Esophagus muscularis mucosa (tissue), 4 donors: ENCODE results near the gene THSD1. TPM values are rescaled to one million over a fixed set of nuclear protein-coding genes. Genes with fewer than 3 reads are reported as not detected.
"Not testable (repeated sequence)": the region's sequence is repeated elsewhere in the genome, so short reads cannot be mapped to it uniquely, and the experiment has no call there.

Source experiments
- DNase-seq: peaks from one replicate; pipeline ENCODE4 v3.0.0-alpha.2; 2017; ENCODE audit errors: extremely low spot score
- H3K27ac ChIP-seq, 4 donors: fragments of 200-600 bp; sonication (generic); replicated peaks in 1 of 4; 1 replicate in 3 of 4; 2 replicates in 1 of 4; pipeline ENCODE4 v1.5.1; 2016 to 2019; ENCODE audit warnings: mild to moderate bottlenecking in 1 of 4
- H3K27me3 ChIP-seq, 4 donors: fragments of 200-600 bp; sonication (generic); one replicate each; pipeline versions ENCODE4 v1.5.1 to v1.6.0; 2016 to 2019
- H3K36me3 ChIP-seq, 4 donors: fragments of 200-600 bp; sonication (generic); one replicate each; pipeline ENCODE4 v1.5.1; 2016 to 2019
- H3K4me1 ChIP-seq, 4 donors: fragments of 200-600 bp; sonication (generic); one replicate each; pipeline ENCODE4 v1.5.1; 2016 to 2019
- H3K4me3 ChIP-seq, 4 donors: fragments of 200-600 bp; sonication (generic); 1 replicate in 2 of 4; 2 replicates in 2 of 4; pipeline ENCODE4 v1.5.1; 2016 to 2019; ENCODE audit warnings: mild to moderate bottlenecking in 4 of 4, moderate library complexity in 1 of 4
- H3K9me3 ChIP-seq, 4 donors: fragments of 200-600 bp; sonication (generic); 1 replicate in 3 of 4; 2 replicates in 1 of 4; pipeline ENCODE4 v1.5.1; 2016 to 2019
- EP300 ChIP-seq: sonication (generic); formaldehyde crosslinking; IDR thresholded peaks from one replicate; pipeline ENCODE4 v1.6.1; 2017; ENCODE audit warnings: antibody characterized with exemption
- POLR2A ChIP-seq: fragments of 450-650 bp; IDR thresholded peaks from one replicate; pipeline ENCODE4 v1.6.1; 2017; ENCODE audit warnings: antibody characterized with exemption, moderate library complexity, mild to moderate bottlenecking, low read depth
- POLR2AphosphoS5 ChIP-seq, 2 donors: sonication (generic); formaldehyde crosslinking; IDR thresholded peaks; one replicate each; pipeline ENCODE4 v1.6.1; 2017; ENCODE audit warnings: antibody characterized with exemption in 2 of 2
- WGBS: methylation state at CpG from one replicate; pipeline ENCODE4 v1.1.5; 2018; 5-methylcytosine and 5-hydroxymethylcytosine counted together
- intact Hi-C: fragments of 100-400 bp; cut with DNase I; formaldehyde crosslinking; loops from one replicate; pipeline ENCODE4 v1.15.1; 2023
- total RNA-seq, 4 donors: library from RNA; depleted of rRNA; stranded (reverse); fragments of >200 nt; gene quantifications; one replicate each; pipeline versions ENCODE4 v1.1.0 to v1.2.1, GENCODE V29; 2016
- TF ChIP-seq, protein P1 (sequence below), 3 experiments: fragments of 200-600 bp in 2 of 3; fragments of 450-650 bp in 1 of 3; sonication (generic) in 2 of 3; IDR thresholded peaks; one replicate each; pipeline ENCODE4 v1.5.1; 2017 to 2019; ENCODE audit warnings: antibody characterized with exemption in 3 of 3, mild to moderate bottlenecking in 2 of 3, moderate library complexity in 1 of 3

The THSD1 gene
- total RNA-seq, 4 donors from 2014 or later = 5.4 to 7.5 (median 6.8) TPM

DNA sequence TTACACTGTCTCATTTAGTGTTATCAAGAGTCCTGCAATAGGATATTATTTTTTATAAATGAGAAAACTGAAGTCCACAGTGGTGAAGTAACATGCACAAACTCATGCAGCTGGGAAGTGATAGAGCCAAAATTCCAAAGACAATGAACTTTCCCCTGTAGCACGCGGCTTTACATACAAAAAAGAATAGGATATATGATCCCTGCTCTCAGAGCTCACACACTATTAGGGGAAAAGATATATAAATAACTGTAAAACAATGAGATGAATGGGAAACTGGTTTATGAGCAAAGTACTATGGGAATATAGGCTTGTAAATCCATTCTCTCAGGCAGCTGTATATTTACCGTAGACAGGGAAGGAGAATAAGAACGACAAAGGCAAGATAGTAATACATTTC lies 39.7 kb downstream of the THSD1 start:
- H3K4me1 ChIP-seq = no peaks in the 10 kb centered on the region
- no peaks in the 10 kb centered on the region for H3K36me3 ChIP-seq
- 68% methylated on average over 4 of the region's 4 CpGs for WGBS
- no peak for DNase-seq
- no peak for TF ChIP-seq POLR2AphosphoS5 (IDR thresholded peaks at IDR 0.05)
- no peak for TF ChIP-seq EP300
- intact Hi-C loops = no loop called here
- H3K9me3 ChIP-seq = no peaks in the 10 kb centered on the region
- no peak overlapping the region for H3K27ac ChIP-seq
- H3K4me3 ChIP-seq = no peak overlapping the region
- H3K27me3 ChIP-seq = no peaks in the 10 kb centered on the region

DNA sequence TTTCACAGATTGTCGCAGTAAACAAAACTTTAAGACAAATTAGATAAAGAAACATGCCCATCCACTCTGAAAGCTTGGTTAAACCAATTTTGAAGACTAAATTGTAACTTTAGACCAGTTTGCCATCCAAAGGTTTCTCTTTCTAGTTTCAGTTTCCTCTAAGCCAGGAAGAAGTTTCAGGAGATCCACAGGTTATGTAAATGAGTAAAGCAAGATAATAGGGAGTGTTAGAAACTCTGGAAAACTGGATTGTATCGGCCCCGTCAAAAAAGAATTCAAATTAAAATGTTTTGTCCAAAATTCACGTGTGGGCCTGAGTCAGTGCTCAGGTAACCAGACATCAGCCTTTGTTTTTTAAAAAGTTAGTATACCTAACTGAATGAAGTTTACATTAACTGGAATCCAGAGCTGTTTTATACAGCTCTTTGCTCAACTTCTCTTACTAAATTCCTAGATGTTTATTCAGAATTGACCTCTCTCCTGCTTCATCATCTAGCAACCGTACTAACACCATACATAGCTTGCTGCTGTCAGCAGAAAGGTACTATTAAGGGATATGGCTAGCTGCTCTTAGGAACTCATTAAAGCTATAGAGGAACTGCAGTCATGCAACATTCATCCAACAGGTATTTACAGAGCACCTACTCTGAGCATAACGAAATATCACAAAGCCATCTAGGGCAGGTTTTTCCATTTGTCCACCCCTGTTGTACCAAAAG lies 43.6 kb downstream of the THSD1 start:
- H3K36me3 ChIP-seq, H3K27ac ChIP-seq, H3K4me1 ChIP-seq, H3K9me3 ChIP-seq, H3K27me3 ChIP-seq, intact Hi-C loops, H3K4me3 ChIP-seq, DNase-seq: not testable (repeated sequence)
- 84% methylated on average over 5 of the region's 6 CpGs for WGBS

DNA sequence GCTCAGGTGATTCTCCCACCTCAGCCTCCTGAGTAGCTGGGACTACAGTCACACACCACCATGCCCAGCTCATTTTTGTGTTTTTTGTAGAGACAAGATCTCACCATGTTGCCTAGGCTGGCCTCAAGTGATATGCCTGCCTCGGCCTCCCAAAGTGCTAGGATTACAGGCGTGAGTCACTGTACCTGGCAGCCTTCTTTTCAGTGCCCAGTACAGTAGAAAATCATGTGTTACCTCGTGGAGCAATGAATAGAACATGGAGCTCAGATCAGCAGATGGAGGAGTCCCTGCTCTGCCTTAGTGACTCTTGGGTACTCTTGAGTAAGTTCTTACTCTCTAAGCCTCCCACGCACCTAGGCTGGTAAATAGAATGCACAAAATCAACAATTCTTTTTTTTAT lies 44.7 kb downstream of the THSD1 start:
- H3K36me3 ChIP-seq = no peaks in the 10 kb centered on the region
- no peaks in the 10 kb centered on the region for H3K4me1 ChIP-seq
- no peaks in the 10 kb centered on the region for H3K9me3 ChIP-seq
- H3K27ac ChIP-seq = no peak overlapping the region
- peaks cover 0 to 13% (median 0%) of the 10 kb centered on the region in 4 donors for H3K27me3 ChIP-seq
- TF ChIP-seq POLR2A (no peak), POLR2AphosphoS5 (IDR thresholded peaks at IDR 0.05) (no peak), EP300 (no peak)
- TF ChIP-seq, protein P1, sequence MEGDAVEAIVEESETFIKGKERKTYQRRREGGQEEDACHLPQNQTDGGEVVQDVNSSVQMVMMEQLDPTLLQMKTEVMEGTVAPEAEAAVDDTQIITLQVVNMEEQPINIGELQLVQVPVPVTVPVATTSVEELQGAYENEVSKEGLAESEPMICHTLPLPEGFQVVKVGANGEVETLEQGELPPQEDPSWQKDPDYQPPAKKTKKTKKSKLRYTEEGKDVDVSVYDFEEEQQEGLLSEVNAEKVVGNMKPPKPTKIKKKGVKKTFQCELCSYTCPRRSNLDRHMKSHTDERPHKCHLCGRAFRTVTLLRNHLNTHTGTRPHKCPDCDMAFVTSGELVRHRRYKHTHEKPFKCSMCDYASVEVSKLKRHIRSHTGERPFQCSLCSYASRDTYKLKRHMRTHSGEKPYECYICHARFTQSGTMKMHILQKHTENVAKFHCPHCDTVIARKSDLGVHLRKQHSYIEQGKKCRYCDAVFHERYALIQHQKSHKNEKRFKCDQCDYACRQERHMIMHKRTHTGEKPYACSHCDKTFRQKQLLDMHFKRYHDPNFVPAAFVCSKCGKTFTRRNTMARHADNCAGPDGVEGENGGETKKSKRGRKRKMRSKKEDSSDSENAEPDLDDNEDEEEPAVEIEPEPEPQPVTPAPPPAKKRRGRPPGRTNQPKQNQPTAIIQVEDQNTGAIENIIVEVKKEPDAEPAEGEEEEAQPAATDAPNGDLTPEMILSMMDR (IDR thresholded peaks at IDR 0.05) = no peak
- H3K4me3 ChIP-seq = no peak overlapping the region
- 93% methylated on average over 4 of the region's 4 CpGs for WGBS
- intact Hi-C loops = no loop called here
- DNase-seq = no peak

DNA sequence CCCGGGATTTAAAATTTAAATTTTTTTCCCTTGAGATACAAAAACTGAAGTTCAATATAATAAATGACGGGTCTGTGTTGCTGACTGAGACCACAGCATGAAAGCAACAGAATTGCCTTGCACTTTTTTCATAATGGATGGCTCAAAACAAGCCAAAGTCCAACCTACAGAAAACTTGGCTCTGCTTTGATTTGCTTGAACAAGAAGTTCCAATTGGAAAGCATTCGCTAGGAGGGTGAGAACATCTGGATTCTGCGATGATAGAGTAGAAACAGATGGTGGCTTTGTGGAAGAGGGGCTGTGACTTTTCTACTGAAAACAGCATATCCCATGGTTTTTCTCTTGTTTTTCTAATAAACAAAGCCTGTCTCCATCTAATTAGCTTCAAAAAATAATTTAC lies 46.4 kb downstream of the THSD1 start:
- WGBS = 33% methylated on average over 4 of the region's 4 CpGs
- intact Hi-C loops = no loop called here
- H3K9me3 ChIP-seq = no peaks in the 10 kb centered on the region
- no peaks in the 10 kb centered on the region for H3K36me3 ChIP-seq
- no peak for DNase-seq
- no peak overlapping the region for H3K4me3 ChIP-seq
- TF ChIP-seq, protein P1 (IDR thresholded peaks at IDR 0.05) = no peak
- TF ChIP-seq POLR2AphosphoS5 (IDR thresholded peaks at IDR 0.05) = no peak
- no peak for TF ChIP-seq POLR2A
- TF ChIP-seq EP300 = no peak
- no peaks in the 10 kb centered on the region for H3K4me1 ChIP-seq
- H3K27me3 ChIP-seq = peaks cover 0 to 13% (median 0%) of the 10 kb centered on the region in 4 donors
- H3K27ac ChIP-seq = no peak overlapping the region

DNA sequence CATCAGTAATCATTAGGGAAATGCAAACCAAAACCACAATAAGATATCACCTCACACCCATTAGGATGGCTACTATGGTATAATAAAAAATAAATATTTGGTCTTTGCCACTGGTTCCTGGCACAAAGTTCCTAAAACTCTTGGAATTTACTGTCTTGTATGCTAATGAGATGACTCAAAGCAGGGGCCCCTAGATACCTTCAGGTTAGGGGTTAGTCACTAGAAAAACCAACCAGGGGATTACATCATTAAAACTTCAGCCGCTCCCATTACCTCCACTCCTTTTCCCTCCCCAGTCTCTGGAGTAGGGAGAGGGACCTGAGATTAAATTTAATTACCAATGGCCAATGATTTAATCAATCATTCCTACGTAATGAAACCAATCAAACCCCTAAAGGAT lies 49.6 kb downstream of the THSD1 start:
- intact Hi-C loops = no loop called here
- H3K4me3 ChIP-seq = no peak overlapping the region
- TF ChIP-seq, protein P1 (IDR thresholded peaks at IDR 0.05) = no peak
- no peak for TF ChIP-seq POLR2A
- TF ChIP-seq EP300 = no peak
- no peak overlapping the region for H3K27ac ChIP-seq
- no peak for DNase-seq
- H3K4me1 ChIP-seq = peaks cover 0 to 4% (median 0%) of the 10 kb centered on the region in 4 donors
- H3K27me3 ChIP-seq = peaks cover 0 to 13% (median 0%) of the 10 kb centered on the region in 4 donors
- 100% methylated on average over 2 of the region's 2 CpGs for WGBS
- H3K9me3 ChIP-seq = no peaks in the 10 kb centered on the region
- H3K36me3 ChIP-seq = no peaks in the 10 kb centered on the region

DNA sequence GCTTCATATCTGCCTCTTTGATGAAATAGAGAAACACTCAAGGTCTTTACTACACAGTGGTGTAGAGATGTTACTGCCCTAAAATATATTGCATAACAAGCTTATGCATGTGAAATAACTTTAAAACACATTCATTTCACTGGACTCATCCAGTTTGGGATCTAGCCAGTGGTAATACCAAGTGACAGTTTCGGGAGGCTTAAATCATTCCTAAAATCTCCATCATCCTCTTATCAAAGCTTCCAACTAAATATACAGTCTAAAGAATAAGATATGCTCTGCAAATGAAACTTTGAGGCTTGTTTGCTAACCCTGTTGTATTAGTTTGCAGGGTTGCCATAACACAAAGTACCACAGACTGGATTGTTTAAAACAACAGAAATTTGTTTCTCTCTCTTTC lies 52.8 kb downstream of the THSD1 start:
- intact Hi-C loops = no loop called here
- no peak for TF ChIP-seq POLR2A
- TF ChIP-seq, protein P1 (IDR thresholded peaks at IDR 0.05) = no peak
- 53% methylated on average over 1 of the region's 1 CpG for WGBS
- DNase-seq = no peak
- no peak overlapping the region for H3K4me3 ChIP-seq
- H3K27ac ChIP-seq = no peak overlapping the region
- H3K27me3 ChIP-seq = peaks cover 0 to 13% (median 0%) of the 10 kb centered on the region in 4 donors
- no peaks in the 10 kb centered on the region for H3K9me3 ChIP-seq
- peaks cover 0 to 4% (median 0%) of the 10 kb centered on the region in 4 donors for H3K4me1 ChIP-seq
- H3K36me3 ChIP-seq = no peaks in the 10 kb centered on the region
